Activated CD8-positive, alpha-beta memory T cell treated with anti-CD3 and anti-CD28 coated beads for 24 hours (primary cell): ENCODE data around the gene CDC25A.

ENCODE experiments used
- DNase-seq: peaks from one replicate; pipeline ENCODE4 v3.0.0-alpha.2; 2020

The CDC25A gene

DNA sequence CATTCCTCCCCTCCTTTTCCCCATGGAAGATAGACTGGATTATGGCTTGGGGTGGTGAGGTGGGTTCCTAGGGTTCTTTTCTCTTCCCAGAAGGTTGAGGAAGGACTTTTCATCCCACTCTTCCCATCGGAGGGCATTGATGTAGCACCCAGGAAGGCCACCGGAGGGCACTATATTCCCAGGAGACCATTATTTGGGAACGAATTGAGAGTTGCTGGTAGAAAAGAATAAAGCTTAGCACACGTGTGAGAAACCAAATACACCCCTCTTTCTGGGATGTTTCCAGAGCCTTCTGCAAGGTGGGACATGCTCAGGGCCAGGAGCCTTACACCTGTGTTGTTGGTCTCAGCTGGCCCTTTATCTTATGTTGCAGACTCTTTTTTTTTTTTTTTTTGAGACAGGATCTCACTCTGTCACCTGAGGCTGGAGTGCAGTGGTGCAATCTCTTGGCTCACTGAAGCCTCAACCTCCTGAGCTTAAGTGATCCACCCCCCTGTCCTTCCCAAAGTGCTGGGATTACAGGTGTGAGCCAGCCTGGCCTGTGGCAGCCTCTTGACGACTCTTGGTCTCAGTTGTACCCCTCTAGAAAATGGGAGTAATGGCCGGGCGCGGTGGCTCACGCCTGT lies 6.3 kb upstream of the CDC25A start:
- DNase-seq = no peak

DNA sequence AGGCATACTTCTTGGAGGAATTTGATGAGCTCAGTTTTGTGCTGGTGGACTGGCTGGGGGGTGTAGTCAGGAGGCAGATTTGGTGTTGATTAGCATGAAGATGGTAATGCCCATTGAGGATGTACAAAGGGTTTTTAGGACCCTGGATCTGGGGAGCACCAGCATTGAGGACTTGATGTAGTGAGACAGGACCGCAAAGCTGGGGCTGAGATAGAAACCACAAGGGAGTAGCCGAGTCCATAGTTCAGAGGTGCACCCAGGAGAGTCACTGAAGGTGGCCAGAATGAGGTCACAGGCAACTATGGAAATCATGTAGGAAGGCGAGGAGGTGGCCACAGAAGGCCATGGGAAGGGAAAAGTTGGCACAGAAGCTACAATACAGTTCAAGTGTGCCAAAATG lies 2.7 kb upstream of the CDC25A start:
- no peak for DNase-seq

DNA sequence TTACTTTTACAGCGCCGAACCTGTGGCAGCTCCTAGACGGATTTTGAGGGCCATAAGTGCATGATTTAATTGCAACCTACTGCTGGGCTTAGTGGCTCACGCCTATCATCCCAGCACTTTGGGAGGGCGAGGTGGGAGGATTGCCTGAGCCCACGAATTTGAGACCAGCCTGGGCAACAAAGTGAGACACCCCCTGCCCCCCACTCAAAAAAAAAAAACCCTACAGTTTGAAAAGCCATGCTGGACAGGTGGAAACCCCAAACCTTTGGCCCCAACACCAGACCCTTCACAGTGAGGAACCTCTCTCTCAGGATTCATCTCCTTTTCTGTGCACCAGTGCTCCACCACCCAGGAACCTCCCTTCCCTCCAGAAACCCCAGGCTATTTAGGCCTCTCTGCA lies 1.1 kb upstream of the CDC25A start:
- DNase-seq = no peak

DNA sequence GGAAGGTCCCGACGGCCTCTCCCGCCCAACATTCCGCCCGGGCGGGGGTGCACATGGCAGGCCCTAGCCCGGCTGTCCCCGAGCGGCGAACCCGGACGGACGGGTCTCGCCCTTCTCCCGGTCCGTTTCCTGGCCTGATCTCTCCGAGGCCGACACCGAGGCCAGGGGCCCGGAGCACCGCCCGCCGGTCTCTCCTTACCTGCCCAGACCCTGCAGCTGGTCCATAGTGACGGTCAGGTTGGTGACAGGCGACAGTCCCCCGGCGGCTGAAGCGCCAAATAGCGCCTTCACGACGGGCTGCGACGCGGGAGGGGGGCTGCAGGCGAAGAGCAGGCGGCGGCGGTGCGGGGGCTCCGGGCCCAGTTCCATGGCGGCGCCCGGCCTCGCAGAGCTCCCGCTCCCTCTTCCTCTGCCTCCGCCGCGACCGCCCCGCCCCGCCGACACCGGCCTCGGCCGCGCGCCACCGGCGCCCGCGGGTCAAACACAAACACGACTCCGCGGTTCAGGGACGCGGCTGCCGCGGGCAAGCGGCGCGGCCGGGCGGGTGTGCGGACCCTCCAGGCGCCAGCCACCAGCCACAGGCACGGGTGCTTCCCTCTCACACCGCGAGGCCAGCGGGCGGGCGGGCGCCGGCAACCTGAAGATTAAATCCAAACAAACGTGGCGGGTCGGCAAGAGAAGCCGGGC lies 495 bp downstream of the CDC25A start:
- DNase-seq = peak; percentile 72

DNA sequence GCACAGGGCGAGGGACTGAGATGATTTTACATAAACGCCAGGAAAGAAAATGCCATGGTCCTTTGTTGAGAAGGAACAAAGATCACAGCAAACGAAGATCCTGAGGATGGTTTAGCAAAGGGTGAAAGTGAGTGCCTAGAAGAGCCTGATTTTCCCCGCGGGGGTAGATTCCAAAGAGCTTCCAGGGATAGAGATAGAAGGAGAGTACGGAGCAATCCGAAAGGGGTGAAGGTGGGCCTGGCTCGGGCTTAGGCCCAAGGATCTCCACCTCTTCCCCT lies 977 bp downstream of the CDC25A start:
- no peak for DNase-seq

DNA sequence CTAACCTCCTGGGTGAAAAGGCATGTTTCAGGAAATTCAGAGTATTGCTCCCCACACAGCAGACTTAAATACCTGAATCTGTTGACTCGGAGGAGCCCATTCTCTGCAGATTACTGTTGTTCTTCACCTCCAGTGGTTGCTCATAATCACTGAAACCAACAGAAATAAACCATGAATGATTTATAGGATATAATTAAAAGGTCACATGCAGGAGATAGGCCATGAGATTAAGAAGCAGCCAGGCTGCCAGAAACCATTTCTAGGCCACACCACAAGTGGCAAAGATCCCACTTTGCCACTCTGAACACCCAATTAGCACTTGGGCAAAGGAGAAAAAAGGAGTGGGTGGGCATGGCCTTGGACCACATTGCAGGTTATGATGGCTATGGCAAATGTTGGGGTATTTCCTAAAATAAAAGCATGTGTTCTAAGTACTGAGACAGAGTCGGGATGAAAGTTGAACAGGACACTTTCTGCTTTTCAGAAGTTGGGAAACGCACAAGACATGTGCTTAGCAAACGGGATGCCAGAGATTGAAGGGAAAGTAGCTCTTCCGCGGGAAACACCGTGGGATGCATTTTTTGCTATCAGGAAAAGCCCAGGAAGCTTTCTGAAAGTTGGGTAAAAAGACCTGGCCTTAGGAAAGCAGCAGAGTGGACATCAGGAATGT lies 1.5 kb downstream of the CDC25A start:
- DNase-seq = no peak

DNA sequence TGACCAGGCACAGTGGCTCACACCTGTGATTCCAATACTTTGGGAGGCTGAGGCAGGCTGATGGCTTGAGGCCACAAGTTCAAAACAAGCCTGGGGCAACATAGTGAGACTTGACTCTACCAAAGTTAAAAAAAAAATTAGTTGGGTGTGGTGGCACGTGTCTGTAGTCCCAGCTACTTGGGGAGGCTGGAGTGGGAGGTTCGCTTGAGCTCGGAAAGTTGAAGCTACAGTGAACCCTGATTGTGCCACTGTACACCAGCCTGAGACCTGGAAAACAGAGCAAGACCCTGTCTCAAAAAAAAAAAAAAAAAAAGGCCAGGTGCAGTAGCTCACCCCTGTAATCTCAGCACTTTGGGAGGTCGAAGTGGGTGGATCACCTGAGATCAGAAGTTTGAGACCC lies 3.1 kb downstream of the CDC25A start:
- no peak for DNase-seq

DNA sequence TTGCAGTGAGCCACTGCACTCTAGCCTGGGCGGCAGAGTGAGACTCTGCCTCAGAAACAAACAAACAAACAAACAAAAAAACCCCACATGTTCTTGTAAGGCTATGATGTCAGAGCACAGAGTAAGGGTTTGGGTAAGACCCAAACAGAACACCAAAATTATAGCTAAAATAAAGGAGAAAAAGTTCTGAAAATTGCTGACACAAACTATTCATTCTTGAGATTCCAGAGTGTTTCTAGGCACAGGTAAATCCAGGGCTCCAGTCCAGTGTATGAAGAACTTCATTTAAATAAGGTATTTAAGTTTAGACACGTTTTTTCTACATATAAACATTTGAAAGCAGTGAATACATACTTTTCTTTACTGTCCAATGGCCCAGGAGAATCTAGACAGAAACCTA lies 3.9 kb downstream of the CDC25A start:
- DNase-seq = no peak

DNA sequence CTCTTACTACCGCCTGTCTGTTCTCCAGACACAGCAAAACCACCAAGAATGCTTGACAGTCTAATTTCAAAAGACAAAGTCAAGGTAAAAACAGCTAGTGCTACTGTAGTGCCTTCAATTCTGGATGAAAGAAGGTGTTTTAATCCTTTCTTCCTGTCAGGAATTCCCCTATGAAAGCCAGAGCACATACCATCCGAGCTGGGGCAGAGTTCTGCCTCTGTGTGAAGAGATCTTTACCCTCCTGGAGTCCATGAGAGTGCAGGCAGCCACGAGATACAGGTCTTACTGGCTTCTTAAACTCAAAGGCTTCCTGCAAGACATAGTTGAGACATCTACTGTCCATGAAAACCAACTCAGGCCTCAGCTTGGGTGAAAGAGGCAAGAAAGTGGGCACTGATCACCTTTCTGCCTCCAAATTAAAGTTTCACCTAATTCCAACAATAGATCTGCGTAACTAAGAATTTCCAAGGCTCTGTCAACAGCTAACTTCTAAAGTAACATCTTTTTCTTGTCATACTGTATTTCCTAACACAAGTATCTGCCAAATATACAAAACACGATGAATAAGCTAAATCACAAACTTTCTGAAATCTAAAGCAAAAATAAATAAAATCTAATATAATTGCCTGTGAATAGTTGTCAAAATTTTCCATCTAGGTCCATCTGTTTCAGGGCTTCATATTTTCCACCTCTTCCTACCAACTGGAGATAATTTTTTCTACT lies 7.5 kb downstream of the CDC25A start:
- no peak for DNase-seq

DNA sequence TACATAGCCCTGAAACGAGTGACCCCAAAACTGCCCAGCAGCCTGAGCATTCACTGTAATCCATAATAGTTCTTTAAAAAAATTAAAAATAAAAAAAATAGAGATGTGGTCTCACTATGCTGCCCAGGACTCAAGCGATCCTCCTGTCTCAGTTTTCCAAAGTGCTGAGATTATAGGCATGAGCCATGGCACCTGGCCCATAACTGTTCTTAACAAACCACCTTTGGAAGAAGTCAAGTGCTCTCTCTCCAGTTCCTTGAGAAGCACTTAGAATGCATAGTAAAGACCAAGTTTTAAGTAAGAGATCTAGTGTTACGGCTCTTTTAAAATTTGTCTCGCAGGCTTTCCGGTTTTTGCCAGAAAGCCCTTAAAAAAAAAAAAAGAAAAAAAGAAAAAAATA lies 8.2 kb downstream of the CDC25A start:
- DNase-seq = no peak

DNA sequence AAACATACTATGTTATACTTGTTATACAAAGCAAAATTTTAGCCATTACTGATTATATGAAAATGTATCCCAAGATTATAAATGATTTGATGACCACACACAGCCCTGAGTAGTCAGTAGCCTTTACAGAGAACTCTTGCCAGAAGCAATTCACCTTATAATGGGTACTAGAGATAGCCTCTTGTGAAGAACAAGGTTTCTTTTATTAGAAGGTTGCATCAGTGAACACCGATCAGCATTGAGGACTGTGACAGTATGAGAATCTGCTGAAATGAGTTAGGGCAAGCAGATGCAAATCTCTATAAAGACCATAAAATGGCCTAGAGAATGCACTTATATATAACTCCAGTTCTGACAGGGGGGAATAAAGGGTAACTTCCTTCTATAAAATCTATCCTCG lies 10.1 kb downstream of the CDC25A start:
- DNase-seq = no peak

DNA sequence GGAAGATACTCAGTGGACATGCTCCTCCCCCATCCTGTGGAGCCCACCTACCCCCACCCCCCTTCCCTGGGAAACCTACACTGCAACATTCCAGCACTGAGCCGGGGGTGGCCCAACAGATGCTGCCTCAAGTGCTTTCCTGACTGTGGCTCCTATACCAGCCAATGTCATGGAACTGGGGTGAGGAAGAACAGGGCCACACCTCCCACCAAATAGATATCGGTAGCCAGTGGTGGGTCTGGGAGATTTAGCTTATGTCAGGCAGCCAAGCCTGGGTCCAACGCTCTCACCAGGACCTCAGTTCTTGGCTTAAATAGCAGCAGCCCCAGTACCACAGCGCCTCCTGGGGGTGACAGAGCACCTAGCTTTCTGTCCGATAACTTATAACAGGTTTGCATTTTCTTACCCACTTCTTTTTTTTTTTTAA lies 30.3 kb downstream of the CDC25A start:
- peak; percentile 73 for DNase-seq

DNA sequence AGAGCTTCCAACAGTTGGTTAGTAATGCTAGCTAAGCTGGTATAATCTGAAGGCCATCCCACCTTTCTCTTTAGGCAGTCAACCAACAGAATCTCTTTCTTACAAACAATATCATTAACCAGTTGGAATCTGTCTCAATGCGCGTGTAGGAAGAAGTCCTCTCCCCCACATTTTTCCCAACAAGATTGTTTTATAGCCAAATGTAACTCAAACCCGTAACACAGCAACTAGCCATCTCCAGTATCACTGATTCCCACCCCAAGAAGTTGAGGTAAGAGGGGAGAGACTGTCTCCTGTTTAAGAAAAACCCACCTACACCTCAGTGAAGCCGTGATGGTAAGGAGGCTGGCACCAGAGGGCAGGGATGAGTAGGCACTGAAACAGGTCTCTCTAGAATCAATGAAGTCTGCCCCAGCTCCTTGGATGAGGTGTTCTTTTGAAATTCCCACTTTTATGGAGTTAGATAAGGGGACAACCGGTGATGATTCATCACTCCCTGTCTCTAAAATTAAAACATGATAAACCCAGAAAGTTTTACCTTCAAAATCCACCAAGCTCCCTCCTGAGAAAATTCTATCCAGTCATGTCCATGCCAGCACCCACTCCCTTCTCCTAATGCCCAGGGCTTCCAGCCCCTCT lies 30.9 kb downstream of the CDC25A start:
- no peak for DNase-seq

DNA sequence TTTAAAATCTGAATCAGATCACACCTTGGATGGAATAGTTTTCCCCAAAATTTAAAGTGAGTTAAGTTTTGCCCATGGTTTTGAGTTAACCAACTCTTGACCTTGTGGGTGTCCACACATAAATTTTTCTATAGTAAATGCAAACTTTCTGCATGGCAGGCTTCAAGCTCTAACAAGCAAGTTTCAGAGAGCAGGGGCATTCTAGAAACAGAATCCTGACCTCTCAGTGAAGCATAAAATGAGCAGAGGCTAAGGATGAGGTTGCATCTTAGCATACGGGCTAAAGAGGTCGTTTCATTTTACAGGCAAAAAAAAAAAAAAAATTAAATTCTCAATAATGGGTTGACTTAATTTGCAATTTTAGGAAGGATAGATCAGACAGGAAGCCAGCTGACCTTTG lies 32.1 kb downstream of the CDC25A start:
- DNase-seq = no peak

DNA sequence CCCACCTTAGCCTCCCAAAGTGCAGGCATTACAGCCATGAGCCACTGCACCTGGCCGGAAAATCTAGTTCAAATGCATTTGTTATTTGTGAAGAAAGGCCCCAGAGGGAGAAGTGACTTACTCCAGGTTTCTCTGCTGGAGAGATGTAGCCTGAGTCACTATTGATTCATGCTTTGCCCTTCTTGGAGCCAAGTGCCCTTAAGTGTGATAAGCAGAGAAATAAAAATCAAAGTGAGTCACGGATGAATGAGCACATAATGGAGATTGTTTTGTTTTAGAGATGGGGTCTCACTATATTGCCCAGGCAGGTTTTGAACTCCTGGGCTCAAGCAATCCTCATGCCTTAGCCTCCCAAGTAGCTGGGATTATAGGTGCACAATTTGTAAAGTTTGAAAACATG lies 33.1 kb downstream of the CDC25A start:
- no peak for DNase-seq

DNA sequence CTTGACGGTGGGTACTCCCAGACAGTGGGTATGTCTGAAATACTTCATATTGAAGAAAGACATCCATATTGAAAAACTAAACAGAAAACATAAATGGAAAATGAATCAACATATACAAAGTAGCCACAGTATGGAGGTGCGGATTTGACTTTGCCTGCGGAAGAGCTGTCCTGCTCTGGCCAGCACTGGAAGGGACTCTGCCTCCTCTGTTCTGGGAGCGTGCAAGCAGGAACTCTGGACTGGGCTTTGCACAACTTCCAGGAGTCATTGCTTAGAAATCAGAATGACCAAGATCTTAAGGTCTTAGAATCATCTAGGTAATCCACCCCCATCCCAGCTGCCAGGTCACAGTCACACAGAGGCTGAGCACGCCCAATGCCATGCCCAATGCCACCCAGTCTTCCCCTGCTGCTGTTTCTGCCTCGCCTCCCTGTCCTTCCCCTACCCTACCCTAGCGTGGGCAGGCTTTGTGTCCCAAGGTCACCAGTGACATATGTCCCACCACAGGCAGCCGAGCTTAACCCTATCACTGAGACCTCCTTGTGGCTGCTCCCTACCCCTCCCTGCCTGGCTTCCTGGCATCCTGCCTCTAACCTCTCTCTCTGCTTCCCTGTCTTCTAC lies 36.3 kb downstream of the CDC25A start:
- DNase-seq = no peak

DNA sequence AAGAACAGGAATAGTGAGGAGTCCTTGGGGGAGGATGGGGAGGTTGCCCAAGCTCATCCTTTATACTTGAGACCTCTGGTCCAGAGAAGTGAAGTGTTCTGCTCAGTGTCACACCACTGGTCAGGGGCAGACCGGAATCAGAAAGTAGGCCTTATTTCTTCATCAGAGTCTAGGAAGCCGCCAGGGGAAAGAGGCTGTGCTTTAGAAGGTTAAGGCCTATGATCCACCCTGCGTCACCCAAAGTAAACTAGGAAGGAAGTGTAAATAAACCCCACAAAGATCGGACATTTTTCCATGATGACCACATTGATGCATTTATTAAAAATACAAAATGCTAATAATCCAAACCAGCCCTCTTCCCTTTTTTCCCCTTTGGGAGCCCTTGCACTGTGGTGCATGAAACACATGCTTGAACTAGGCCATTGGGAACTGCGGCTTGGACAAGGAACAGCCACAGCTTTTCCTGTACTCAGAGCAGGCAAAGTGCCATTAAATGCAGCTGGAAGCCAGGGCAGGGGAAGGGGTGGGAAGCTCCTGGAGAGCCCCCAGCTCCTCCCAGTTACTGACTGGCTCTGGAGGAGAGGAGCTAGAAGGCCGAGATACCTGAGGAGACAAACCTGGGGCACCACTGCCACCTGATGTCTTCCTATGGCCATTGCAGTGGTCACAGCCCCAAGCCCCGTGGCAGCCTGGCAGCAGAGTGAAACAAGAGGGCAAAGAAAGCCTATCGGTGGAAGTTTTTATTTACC lies 37.0 kb downstream of the CDC25A start:
- DNase-seq = peak; percentile 77

DNA sequence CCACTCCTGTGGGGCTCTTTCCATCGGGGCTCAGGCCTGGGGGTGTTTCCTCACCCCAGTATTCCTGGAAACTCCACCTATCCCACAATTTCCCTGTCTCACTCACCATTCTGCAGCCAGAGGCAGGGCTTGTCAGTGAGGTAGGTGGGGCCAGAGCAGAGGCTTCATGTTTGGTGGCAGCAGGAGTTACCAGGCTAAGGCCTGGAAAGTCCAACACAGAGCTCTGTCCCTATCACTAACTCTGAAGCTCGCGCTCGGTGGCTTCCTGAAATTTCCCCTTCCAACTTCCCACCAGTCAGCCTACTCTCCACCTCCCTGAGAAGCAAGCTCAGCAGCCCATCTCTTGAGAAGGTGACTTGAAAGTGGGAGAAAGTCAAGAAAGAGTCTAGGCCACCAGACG lies 44.2 kb downstream of the CDC25A start:
- DNase-seq = no peak

DNA sequence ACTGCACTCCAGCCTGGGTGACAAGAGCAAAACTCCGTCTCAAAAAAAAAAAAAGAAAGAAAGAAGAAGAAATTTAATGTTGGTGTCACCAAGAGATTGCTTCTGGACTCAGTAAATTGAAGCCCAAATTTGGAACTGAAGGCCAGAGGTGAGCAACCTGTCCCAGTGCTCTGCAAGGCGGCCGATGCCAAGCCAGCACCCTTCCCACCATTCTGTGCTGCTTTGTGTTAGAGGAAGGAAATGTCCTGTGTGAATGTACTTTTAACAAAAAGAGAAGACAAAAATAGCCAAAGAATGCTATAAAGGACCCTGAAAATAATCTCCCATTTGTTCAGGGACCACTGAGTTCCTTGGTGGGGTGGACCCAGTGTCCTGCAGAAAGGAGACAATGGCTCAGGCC lies 44.6 kb downstream of the CDC25A start:
- no peak for DNase-seq

DNA sequence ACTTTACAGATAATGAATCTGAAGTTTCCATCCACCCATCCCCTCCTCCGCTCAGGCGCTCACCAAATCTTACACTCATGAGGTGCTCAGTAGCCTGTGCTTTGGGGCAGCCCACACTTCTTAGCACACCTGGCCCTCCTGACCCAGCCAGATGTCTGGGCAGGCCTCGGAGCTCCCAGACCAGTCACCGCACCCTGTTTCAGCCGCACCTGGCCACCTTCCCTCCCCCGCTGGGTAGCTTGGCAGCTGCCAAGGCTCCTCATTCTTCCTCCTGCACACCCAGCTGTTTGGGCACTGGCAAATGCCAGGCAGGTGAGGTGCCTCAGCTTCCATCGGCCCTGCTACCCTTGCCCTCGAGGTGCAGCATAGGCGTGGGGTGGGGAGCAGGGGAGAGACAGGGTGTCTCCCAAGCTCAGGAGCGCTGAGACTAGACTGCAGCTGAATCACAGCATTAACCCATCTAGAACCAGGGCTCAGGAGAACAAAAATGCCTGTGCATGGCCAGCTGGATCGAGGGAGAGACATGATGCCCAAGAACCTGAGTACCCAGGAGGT lies 45.8 kb downstream of the CDC25A start:
- DNase-seq = no peak

DNA sequence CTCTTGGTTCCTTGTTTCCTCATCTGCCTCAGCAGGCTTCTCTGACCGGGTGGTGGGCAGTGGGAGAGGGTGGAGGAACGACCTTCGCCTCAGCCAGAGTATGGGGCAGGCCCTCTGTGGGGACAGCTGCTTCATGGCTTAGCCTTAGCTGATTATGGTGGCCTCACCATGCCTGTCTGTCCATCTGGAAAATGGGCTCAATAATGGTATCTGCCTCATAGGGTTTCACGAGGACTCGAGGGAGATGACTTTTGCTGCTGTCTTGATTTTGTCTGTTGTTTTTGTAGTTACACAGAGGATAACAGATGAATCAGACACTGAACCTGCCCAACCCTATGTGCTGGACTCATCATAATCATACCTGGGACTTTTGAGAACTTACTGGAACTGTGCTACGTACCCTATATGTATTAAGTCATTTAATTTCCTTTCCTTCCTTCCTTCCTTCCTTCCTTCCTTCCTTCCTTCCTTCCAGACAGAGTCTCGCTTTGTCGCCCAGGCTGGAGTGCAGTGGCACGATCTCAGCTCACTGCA lies 46.5 kb downstream of the CDC25A start:
- no peak for DNase-seq
